HG02870 (cell line): Measurements from ENCODE around the gene PRR14.
A peak's percentile ranks its signal among the peaks of the same experiment; 100 is the strongest.

Source experiments
- ATAC-seq: cut with Tn5 transposase; IDR thresholded peaks from one replicate; pipeline ENCODE4 v1.9.1; 2021; ENCODE audit warnings: mild to moderate bottlenecking, moderate library complexity; ENCODE audit not compliant: unreplicated experiment

Gene PRR14

GRCh38 chr16:30650369-30651123, at the start of gene PRR14:
Gene PRR14, plus strand, starts transcription at chr16:30650960. Its CDS starts 686 bp downstream, at chr16:30651646.
- ATAC-seq, result peak; percentile 60

GRCh38 chr16:30601966-30602365, 48.8 kb upstream of the PRR14 start:
- ATAC-seq, result no peak

GRCh38 chr16:30602616-30603277, 48.0 kb upstream of the PRR14 start:
- no peak for ATAC-seq

- no peak for ATAC-seq
Observed at GRCh38 chr16:30603945-30604315, 46.8 kb upstream of the PRR14 start.

GRCh38 chr16:30604316-30604947, 46.3 kb upstream of the PRR14 start:
- no peak for ATAC-seq

GRCh38 chr16:30605158-30605557, 45.6 kb upstream of the PRR14 start:
- no peak for ATAC-seq

GRCh38 chr16:30606004-30606403, 44.8 kb upstream of the PRR14 start:
- no peak for ATAC-seq

- peak; percentile 15 for ATAC-seq
Observed at GRCh38 chr16:30609002-30609925, 41.5 kb upstream of the PRR14 start.

- ATAC-seq, result peak; percentile 90
Observed at GRCh38 chr16:30609926-30610839, 40.6 kb upstream of the PRR14 start, which contains the start of gene ZNF689. Gene ZNF689, minus strand, starts transcription at chr16:30610389. Its CDS starts 348 bp downstream, at chr16:30610041.

- no peak for ATAC-seq
Observed at GRCh38 chr16:30615358-30616091, 35.2 kb upstream of the PRR14 start.

GRCh38 chr16:30619202-30619601, 31.6 kb upstream of the PRR14 start:
- no peak for ATAC-seq

GRCh38 chr16:30619638-30620037, 31.1 kb upstream of the PRR14 start:
- ATAC-seq, result no peak

- ATAC-seq, result no peak
Observed at GRCh38 chr16:30620169-30620568, 30.6 kb upstream of the PRR14 start.

GRCh38 chr16:30621765-30622164, 29.0 kb upstream of the PRR14 start:
- ATAC-seq, result no peak

GRCh38 chr16:30622455-30623032, 28.2 kb upstream of the PRR14 start:
- ATAC-seq, result no peak

GRCh38 chr16:30623536-30624283, 27.1 kb upstream of the PRR14 start:
- no peak for ATAC-seq

- ATAC-seq, result no peak
Observed at GRCh38 chr16:30626236-30626635, 24.5 kb upstream of the PRR14 start.
